Measurements from ENCODE around the gene IFNL2.

DNA sequence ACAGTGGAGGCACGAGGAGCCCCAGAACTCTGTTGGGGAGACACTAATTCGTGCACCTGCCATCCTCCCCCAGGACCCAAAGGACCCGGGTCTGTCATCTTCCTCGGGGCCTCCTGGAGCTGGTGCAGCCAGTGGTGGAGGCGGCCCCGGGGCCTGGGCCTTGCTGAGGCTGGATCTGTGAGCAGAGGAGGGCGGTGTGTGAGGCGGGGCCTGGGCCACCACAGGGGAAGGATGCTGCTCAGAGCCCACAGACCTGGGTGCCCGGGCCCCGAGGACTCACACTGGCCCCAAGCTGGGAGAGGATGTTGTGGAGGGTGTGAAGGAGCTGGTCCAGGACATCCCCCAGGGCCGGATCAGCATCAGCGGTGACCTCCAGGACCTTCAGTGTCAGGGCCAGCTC is 31.7 kb upstream of the IFNL2 start:
- TF ChIP-seq, protein P1, sequence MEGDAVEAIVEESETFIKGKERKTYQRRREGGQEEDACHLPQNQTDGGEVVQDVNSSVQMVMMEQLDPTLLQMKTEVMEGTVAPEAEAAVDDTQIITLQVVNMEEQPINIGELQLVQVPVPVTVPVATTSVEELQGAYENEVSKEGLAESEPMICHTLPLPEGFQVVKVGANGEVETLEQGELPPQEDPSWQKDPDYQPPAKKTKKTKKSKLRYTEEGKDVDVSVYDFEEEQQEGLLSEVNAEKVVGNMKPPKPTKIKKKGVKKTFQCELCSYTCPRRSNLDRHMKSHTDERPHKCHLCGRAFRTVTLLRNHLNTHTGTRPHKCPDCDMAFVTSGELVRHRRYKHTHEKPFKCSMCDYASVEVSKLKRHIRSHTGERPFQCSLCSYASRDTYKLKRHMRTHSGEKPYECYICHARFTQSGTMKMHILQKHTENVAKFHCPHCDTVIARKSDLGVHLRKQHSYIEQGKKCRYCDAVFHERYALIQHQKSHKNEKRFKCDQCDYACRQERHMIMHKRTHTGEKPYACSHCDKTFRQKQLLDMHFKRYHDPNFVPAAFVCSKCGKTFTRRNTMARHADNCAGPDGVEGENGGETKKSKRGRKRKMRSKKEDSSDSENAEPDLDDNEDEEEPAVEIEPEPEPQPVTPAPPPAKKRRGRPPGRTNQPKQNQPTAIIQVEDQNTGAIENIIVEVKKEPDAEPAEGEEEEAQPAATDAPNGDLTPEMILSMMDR (IDR thresholded peaks at IDR 0.05; ENCODE audit: low read depth, low read length), result no peak
- TF ChIP-seq EZH2phosphoT487 (IDR thresholded peaks at IDR 0.05; ENCODE audit: low read depth), result no peak

Data from OCI-LY3 (cell line).